HG02943 (cell line): ENCODE measurements around the gene TENT5A.
"Not testable (repeated sequence)": the region's sequence is repeated elsewhere in the genome, so short reads cannot be mapped to it uniquely, and the experiment has no call there.

Experiments
- ATAC-seq: cut with Tn5 transposase; IDR thresholded peaks from one replicate; pipeline ENCODE4 v1.9.1; 2021; ENCODE audit warnings: mild to moderate bottlenecking, low read depth, moderate library complexity; ENCODE audit not compliant: unreplicated experiment

TENT5A gene

GRCh38 chr6:81751388-81752083, 945 bp downstream of the TENT5A start:
- ATAC-seq: peak; percentile 11

GRCh38 chr6:81750681-81751387, 1.6 kb downstream of the TENT5A start:
- ATAC-seq: no peak

GRCh38 chr6:81750200-81750599, 2.3 kb downstream of the TENT5A start:
- no peak for ATAC-seq

- no peak for ATAC-seq
These were observed 2.8 kb downstream of the TENT5A start for GRCh38 chr6:81749707-81750106.

- ATAC-seq: no peak
These were observed 3.5 kb downstream of the TENT5A start for GRCh38 chr6:81748994-81749393.

- ATAC-seq: no peak
These were observed 5.2 kb downstream of the TENT5A start for GRCh38 chr6:81747327-81747726.

GRCh38 chr6:81744131-81744530, 8.3 kb downstream of the TENT5A start:
- ATAC-seq: no peak

GRCh38 chr6:81743649-81744048, 8.8 kb downstream of the TENT5A start:
- no peak for ATAC-seq

GRCh38 chr6:81741689-81742088, 10.8 kb downstream of the TENT5A start:
- no peak for ATAC-seq

- ATAC-seq: not testable (repeated sequence)
These were observed 11.9 kb downstream of the TENT5A start for GRCh38 chr6:81740591-81740990.

- ATAC-seq: no peak
These were observed 13.0 kb downstream of the TENT5A start for GRCh38 chr6:81739230-81740195.

GRCh38 chr6:81736428-81736827, 16.1 kb downstream of the TENT5A start:
- ATAC-seq: no peak

- no peak for ATAC-seq
These were observed 16.6 kb downstream of the TENT5A start for GRCh38 chr6:81735756-81736380.

GRCh38 chr6:81734500-81735150, 17.9 kb downstream of the TENT5A start:
- no peak for ATAC-seq

- ATAC-seq: no peak
These were observed 18.4 kb downstream of the TENT5A start for GRCh38 chr6:81734081-81734480.

GRCh38 chr6:81731814-81732213, 20.7 kb downstream of the TENT5A start:
- no peak for ATAC-seq

GRCh38 chr6:81727876-81728517, 24.5 kb downstream of the TENT5A start:
- ATAC-seq: no peak

- no peak for ATAC-seq
These were observed 27.4 kb downstream of the TENT5A start for GRCh38 chr6:81725127-81725526.

- no peak for ATAC-seq
These were observed 29.8 kb downstream of the TENT5A start for GRCh38 chr6:81722506-81723223.
